GM12872 (cell line): Measurements from ENCODE around the gene NBAS.

Experiments used
- TF ChIP-seq, protein P1 (sequence below): IDR thresholded peaks from 3 replicates; pipeline ENCODE4 v1.5.1; 2011; ENCODE audit warnings: low read depth, mild to moderate bottlenecking, low read length, moderate library complexity; ENCODE audit not compliant: insufficient read depth

The NBAS gene

DNA sequence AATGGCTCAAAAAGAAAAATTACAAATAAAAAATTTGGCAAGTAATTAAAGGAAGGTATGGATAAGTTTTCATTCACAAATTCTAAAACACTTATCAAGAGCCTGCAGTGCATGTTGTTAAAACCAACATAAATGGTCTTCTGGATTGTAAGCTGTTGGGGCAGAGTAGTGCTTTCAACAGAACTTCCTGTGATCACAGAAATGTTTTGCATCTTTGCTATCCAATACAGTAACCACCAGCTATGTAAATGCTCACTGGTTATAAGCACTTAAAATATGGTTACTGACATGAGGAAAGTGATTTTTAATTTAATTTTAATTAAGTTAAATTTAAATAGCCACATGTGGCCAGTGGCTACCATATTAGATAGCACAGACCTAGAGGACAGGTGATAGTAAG, 133.1 kb downstream of the NBAS start:
- TF ChIP-seq, protein P1, sequence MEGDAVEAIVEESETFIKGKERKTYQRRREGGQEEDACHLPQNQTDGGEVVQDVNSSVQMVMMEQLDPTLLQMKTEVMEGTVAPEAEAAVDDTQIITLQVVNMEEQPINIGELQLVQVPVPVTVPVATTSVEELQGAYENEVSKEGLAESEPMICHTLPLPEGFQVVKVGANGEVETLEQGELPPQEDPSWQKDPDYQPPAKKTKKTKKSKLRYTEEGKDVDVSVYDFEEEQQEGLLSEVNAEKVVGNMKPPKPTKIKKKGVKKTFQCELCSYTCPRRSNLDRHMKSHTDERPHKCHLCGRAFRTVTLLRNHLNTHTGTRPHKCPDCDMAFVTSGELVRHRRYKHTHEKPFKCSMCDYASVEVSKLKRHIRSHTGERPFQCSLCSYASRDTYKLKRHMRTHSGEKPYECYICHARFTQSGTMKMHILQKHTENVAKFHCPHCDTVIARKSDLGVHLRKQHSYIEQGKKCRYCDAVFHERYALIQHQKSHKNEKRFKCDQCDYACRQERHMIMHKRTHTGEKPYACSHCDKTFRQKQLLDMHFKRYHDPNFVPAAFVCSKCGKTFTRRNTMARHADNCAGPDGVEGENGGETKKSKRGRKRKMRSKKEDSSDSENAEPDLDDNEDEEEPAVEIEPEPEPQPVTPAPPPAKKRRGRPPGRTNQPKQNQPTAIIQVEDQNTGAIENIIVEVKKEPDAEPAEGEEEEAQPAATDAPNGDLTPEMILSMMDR: no peak

DNA sequence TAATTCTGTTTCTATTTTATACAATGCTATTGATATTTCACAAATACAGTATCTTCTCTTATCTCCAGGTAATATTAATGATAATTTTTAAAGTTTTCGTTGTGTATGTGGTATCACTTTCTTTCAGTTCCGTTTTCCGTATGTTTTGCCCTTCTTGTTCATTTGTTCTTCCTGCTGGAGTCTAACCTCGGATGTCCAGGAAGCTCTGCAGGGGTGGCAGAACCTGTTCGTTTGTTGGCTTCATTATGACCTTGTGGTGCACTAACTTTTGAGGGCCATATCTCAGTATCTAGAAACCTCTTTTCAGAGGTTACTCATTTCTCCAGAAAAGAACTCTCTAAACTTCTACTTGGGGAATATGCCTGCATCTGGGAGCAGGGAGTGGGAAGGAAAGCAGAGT, 134.5 kb downstream of the NBAS start:
- TF ChIP-seq, protein P1: no peak

DNA sequence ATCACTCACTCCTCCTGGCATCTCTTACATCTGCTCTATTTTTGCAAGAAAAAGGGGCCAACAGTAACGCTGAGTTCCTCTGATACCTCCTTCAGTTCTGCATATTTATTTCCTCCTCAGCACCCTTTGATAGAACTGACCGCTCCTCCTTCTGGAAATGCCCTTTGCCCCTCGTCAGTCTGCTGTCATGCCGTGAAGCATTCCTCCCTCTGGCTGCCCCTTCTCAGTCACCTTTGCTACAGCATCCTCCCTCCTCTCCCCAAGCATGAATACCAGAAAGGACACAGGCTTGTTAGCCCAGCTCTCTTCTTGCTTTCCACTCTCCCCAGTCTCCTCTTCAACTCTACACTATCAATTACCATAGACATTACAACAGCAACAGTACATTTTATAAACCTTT, 135.4 kb downstream of the NBAS start:
- TF ChIP-seq, protein P1: no peak

DNA sequence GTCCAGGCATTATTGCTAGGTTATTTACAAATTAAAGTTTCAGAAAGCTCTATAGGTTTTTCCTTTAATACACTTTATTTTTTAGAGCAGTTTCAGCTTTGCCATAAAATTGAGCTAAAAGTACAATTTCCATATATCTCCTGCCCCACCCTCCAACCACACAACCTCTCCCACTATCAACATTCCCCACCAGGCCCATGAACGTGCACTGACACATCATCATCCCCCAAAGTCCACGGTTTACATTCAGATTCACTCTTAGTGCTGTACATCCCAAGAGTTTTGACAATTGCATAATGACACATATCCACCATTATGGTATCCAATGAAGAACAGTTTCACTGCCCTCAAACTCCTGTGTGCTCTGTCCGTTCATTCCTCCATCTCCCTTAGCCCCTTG, 139.4 kb downstream of the NBAS start:
- TF ChIP-seq, protein P1: no peak

DNA sequence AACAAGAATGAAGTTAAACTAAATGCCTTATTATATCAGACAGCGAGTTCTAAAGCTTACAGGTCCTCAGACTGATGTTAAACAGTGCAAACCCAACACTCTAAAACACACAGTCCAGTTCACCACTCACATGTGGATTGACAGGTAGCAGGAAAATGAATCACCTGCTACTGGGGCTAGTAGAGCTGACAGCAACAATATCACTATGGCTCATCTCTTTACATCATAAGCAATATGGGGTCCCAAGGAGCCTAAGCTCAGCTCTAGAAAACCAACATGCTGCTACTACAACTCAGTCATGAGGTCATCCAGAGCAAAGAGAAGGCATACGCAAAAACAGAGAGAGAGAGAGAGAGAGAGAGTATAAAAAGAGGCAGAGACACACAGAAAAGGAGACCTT, 145.4 kb downstream of the NBAS start:
- TF ChIP-seq, protein P1: no peak

DNA sequence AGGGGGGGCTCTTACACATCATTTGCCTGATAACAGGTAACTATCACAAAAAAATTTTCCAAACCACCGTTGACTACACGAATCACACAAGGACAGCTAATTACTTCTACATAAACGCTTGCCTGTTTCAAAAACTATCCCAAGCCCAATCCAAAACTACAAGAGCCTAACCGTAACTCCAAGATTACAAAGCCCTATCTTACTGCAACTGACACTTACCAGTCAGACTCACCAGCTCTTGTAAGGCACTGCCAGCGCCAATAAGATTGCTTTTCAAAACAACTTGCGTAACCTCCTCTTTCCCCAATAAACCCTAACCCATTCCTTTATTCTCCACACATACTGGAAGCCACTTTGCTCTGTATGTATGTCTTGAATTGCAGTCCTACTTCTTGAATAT, 148.4 kb downstream of the NBAS start:
- TF ChIP-seq, protein P1: no peak

DNA sequence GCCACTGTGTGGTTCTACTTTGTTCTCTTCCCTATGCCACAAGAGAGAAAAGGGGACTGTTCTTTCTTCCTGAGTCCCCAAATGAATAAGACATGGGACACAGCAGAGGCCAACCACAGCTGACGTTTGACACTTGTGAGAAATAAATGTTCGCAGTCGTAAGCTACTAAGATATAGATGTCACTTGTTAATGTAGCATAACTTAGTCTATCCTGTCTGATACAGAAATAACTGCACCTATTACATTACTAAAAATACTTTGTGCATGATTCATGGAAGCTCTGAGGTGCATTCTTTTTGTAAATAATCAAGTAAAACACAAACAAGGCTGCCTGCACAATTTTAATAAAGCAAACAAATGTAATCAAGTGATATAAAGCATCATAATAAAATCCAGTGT, 148.8 kb downstream of the NBAS start:
- TF ChIP-seq, protein P1: no peak

DNA sequence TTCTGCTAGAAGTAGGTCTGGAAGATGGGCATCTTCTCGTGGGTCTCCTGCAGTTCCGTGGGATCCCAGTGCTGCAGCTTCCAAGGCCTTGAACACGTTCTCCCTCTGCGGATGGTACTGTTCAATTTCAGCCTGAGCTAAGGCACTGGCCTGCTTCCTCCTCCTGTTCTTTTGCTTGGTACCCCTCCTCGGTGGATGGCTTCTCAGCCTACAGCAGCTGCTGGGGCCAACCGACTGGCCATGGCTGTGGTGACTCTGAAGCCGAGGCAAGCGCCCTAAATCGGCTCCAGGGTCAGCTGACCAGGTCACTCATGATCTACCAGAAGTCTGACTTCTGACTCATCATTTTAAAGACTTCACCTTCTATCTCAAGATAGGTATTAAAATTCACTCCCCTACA, 150.2 kb downstream of the NBAS start:
- TF ChIP-seq, protein P1: no peak
